IMR-90 (cell line): ENCODE results near the gene GAS7. TPM values are rescaled to one million over a fixed set of nuclear protein-coding genes. Genes with fewer than 3 reads are reported as not detected.

ENCODE experiments used
- ATAC-seq: fragments of 200-7000 bp; cut with Tn5 transposase; 2 replicates; pipeline ENCODE4 v1.9.1; 2020; ENCODE audit warnings: low read depth, mild to moderate bottlenecking, moderate library complexity
- BruUV-seq: library from RNA; stranded (reverse); fragments of 400-500 nt; replicated peaks from 2 replicates; lab custom pipeline; 2021; lab: Mats Ljungman, UMichigan
- CTCF ChIA-PET: fragments of 300-600 bp; formaldehyde crosslinking; extraction: SDS; loops from one replicate; lab custom pipeline; 2021; ENCODE audit warnings: antibody characterized with exemption; lab: Yijun Ruan, JAX
- POLR2A ChIA-PET: fragments of 300-600 bp; sonication (Branson Sonifier 250); formaldehyde crosslinking; loops from one replicate; lab custom pipeline; 2022; ENCODE audit warnings: antibody characterized with exemption; ENCODE audit not compliant: unreplicated experiment; lab: Charles Lee
- DNase-seq: peaks from one replicate; pipeline ENCODE4 v3.0.0; 2013
- H2AFZ ChIP-seq: replicated peaks from 2 replicates; pipeline ENCODE3; 2013; ENCODE audit warnings: low read length, mild to moderate bottlenecking; ENCODE audit not compliant: poor library complexity
- H2AK5ac ChIP-seq: 2 replicates; pipeline ENCODE4 v1.6.1; 2013; ENCODE audit warnings: low read depth, low read length, inconsistent platforms
- H2AK9ac ChIP-seq: replicated peaks from 2 replicates; pipeline ENCODE3; 2013; ENCODE audit warnings: mild to moderate bottlenecking, low read depth, low read length, moderate library complexity; ENCODE audit not compliant: poor library complexity
- H2BK120ac ChIP-seq: 2 replicates; pipeline ENCODE4 v1.6.1; 2013; ENCODE audit warnings: low read depth, low read length, inconsistent platforms
- H2BK15ac ChIP-seq: 3 replicates; pipeline ENCODE4 v1.6.1; 2013; ENCODE audit warnings: low read depth, low read length, inconsistent platforms
- H2BK20ac ChIP-seq: 2 replicates; pipeline ENCODE4 v1.6.1; 2013; ENCODE audit warnings: low read depth, mild to moderate bottlenecking, inconsistent platforms, low read length, moderate library complexity
- H2BK5ac ChIP-seq: 2 replicates; pipeline ENCODE4 v1.6.1; 2013; ENCODE audit warnings: mild to moderate bottlenecking, low read depth, low read length, inconsistent platforms; ENCODE audit not compliant: poor library complexity, severe bottlenecking
- H3K14ac ChIP-seq: replicated peaks from 2 replicates; pipeline ENCODE4 v1.6.1; 2013; ENCODE audit warnings: low read depth, low read length, inconsistent platforms
- H3K18ac ChIP-seq: 2 replicates; pipeline ENCODE4 v1.6.1; 2013; ENCODE audit warnings: low read depth, low read length, control low read depth
- H3K23ac ChIP-seq: 2 replicates; pipeline ENCODE4 v1.6.1; 2013; ENCODE audit warnings: low read depth, low read length, inconsistent platforms
- H3K27ac ChIP-seq: 2 replicates; pipeline ENCODE4 v1.5.1; 2013; ENCODE audit warnings: mild to moderate bottlenecking, control low read depth, low read length; ENCODE audit not compliant: insufficient read depth
- H3K27me3 ChIP-seq: 2 replicates; pipeline ENCODE4 v1.6.1; 2013; ENCODE audit warnings: low read length; ENCODE audit not compliant: control insufficient read depth, insufficient read depth
- H3K36me3 ChIP-seq: 2 replicates; pipeline ENCODE4 v1.6.1; 2013; ENCODE audit warnings: low read length, mixed read lengths; ENCODE audit not compliant: control insufficient read depth, insufficient read depth
- H3K4ac ChIP-seq: 2 replicates; pipeline ENCODE4 v1.6.1; 2013; ENCODE audit warnings: low read depth, low read length, inconsistent platforms
- H3K4me1 ChIP-seq: 2 replicates; pipeline ENCODE4 v1.6.1; 2013; ENCODE audit warnings: low read length, mixed read lengths; ENCODE audit not compliant: control insufficient read depth, insufficient read depth
- H3K4me2 ChIP-seq: 2 replicates; pipeline ENCODE4 v1.6.1; 2013; ENCODE audit warnings: low read depth, mild to moderate bottlenecking, control low read depth, low read length, moderate library complexity
- H3K4me3 ChIP-seq: 2 replicates; pipeline ENCODE4 v1.5.1; 2013; ENCODE audit warnings: low read depth, mild to moderate bottlenecking, control low read depth, low read length, moderate library complexity; ENCODE audit not compliant: insufficient read depth
- H3K56ac ChIP-seq: 2 replicates; pipeline ENCODE4 v1.6.1; 2013; ENCODE audit warnings: low read length, inconsistent platforms; ENCODE audit not compliant: insufficient read depth; ENCODE audit errors: extremely low read depth
- H3K79me1 ChIP-seq, 2 experiments: 2 replicates each; pipeline ENCODE4 v1.6.1; 2013; ENCODE audit warnings: low read length in 2 of 2, inconsistent platforms in 1 of 2, low read depth in 1 of 2
- H3K9ac ChIP-seq: 2 replicates; pipeline ENCODE4 v1.6.1; 2013; ENCODE audit warnings: low read depth, low read length, control low read depth
- H3K9me1 ChIP-seq: 2 replicates; pipeline ENCODE4 v1.6.1; 2013; ENCODE audit warnings: low read length, inconsistent platforms; ENCODE audit not compliant: insufficient read depth
- H3K9me3 ChIP-seq: 2 replicates; pipeline ENCODE4 v1.6.1; 2013; ENCODE audit warnings: low read length; ENCODE audit not compliant: control insufficient read depth, insufficient read depth
- H4K20me1 ChIP-seq: 2 replicates; pipeline ENCODE4 v1.6.1; 2013; ENCODE audit warnings: low read length, inconsistent platforms; ENCODE audit not compliant: insufficient read depth
- H4K5ac ChIP-seq: 2 replicates; pipeline ENCODE4 v1.6.1; 2013; ENCODE audit warnings: mild to moderate bottlenecking, low read depth, low read length, control low read depth
- H4K8ac ChIP-seq, 2 experiments: 2 replicates each; pipeline ENCODE4 v1.6.1; 2013; ENCODE audit warnings: low read depth in 2 of 2, low read length in 2 of 2, control low read depth in 1 of 2, inconsistent platforms in 1 of 2
- H4K91ac ChIP-seq: 2 replicates; pipeline ENCODE4 v1.6.1; 2013; ENCODE audit warnings: low read depth, low read length, inconsistent platforms; ENCODE audit not compliant: insufficient read depth
- MAFK ChIP-seq: IDR thresholded peaks from 2 replicates; pipeline ENCODE4 v1.6.1; 2012; ENCODE audit warnings: low read depth, low read length, improper control_type of control experiment
- WGBS, 2 experiments: methylation state at CpG; one replicate each; pipeline versions ENCODE4 v1.1.5 to v1.1.7; 2013; ENCODE audit warnings: missing lambda C conversion rate in 2 of 2; ENCODE audit not compliant: insufficient read length in 1 of 2; ENCODE audit errors: extremely low coverage in 2 of 2; 5-methylcytosine and 5-hydroxymethylcytosine counted together
- dilution Hi-C: fragments of 300-500 bp; cut with HindIII; formaldehyde crosslinking; loops from one replicate; pipeline ENCODE4 v1.14.3; 2018; ENCODE audit warnings: low sequenced_read_pairs; ENCODE audit not compliant: unreplicated experiment
- in situ Hi-C: fragments of 300-500 bp; cut with MboI; formaldehyde crosslinking; loops from 3 replicates; pipeline ENCODE4 v1.14.3; 2019; ENCODE audit warnings: low sequenced_read_pairs, inconsistent platforms, mixed read lengths
- intact Hi-C: fragments of 100-400 bp; cut with micrococcal nuclease; formaldehyde crosslinking; loops from 2 replicates; pipeline ENCODE4 v1.10.0; 2022
- polyA plus RNA-seq, 3 experiments: library from polyadenylated mRNA; depleted of rRNA; stranded (reverse); fragments of >200 nt; gene quantifications; 2 replicates each; pipeline ENCODE4 v1.2.3, GENCODE V29; 2012; ENCODE audit warnings: low replicate concordance in 1 of 3
- total RNA-seq: library from RNA; depleted of rRNA; stranded (reverse); fragments of >200 nt; gene quantifications from 2 replicates; pipeline ENCODE4 v1.2.3, GENCODE V29; 2012
- TF ChIP-seq, protein P1 (sequence below): conservative IDR thresholded peaks from 2 replicates; pipeline ENCODE4 v1.5.1; 2012; ENCODE audit warnings: mild to moderate bottlenecking, low read depth, low read length, improper control_type of control experiment

Gene GAS7
- total and polyA plus RNA-seq, 2 of the 4 experiments (the other 2 are of a cell fraction) = 4.6 to 5.0 TPM

DNA sequence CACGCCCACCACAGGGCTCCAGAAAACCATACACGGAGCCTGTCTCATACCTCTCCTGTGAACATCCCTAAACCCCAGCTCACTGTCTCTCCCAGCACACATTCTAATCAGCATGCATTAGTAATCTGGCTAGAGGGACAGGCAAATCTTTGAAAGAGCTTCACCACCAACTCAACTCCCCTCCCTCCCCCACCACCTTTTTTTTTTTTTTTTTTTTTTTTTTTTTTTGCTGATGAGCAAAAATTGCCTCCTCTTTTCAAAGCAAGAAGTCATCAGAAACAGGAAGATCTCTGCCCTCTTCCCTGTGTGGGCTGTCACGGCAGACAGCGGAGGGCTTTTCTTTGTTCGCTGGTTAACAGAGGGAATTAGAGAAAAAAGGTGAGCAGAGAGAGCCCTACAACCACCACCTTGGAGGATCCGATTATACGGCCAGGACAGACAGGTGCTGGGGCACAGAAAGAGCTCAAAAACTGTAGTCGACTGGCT, 19.9 kb downstream of the GAS7 start:
- Histone ChIP-seq H2AK9ac (peak overlapping the region; percentile 60), H2BK120ac (peak overlapping the region; percentile 60; the same call in 1 of the 2 replicates), H3K4ac (peak overlapping the region; percentile 76), H3K4me1 (peaks cover 19% of the 10 kb centered on the region), H2AK5ac (peak overlapping the region; percentile 8; the same call in 1 of the 2 replicates), H2BK15ac (peak overlapping the region; percentile 49; the same call in 1 of the 3 replicates), H2BK20ac (0 out of 2 replicates have a peak overlapping the region, but pooled peaks have one; percentile 14), H3K14ac (peak overlapping the region; percentile 19; the same call in 1 of the 2 replicates), H4K8ac (peak overlapping the region; percentile 8 to 29; a peak in 1 of 4 replicates), H3K27me3 (no peaks in the 10 kb centered on the region), H3K9ac (no peak overlapping the region), H3K9me1 (peaks cover 18% of the 10 kb centered on the region), H3K79me1 (peaks cover 5 to 12% of the 10 kb centered on the region in 2 experiments; a peak in 3 of 4 replicates), H4K91ac (peak overlapping the region; percentile 50), H3K56ac (no peak overlapping the region), H2BK5ac (no peak overlapping the region), H4K5ac (no peak overlapping the region), H3K36me3 (no peaks in the 10 kb centered on the region), H3K9me3 (no peaks in the 10 kb centered on the region), H3K23ac (no peak overlapping the region), H2AFZ (no peak overlapping the region), H3K27ac (no peak overlapping the region), H3K4me3 (no peak overlapping the region), H3K18ac (peak overlapping the region; percentile 63), H4K20me1 (no peaks in the 10 kb centered on the region), H3K4me2 (no peak overlapping the region)
- CTCF ChIA-PET = interaction anchor here (0.7 kb wide), 1 partner anchor 137 kb away, joined by 3 read pairs; no protein-coding TSS in a partner anchor
- DNase-seq (peak; percentile 38), ATAC-seq (peak; percentile 38)
- dilution Hi-C loops (no loop called here), in situ Hi-C loops (no loop called here), intact Hi-C loops (no loop called here)
- no TSS peak for BruUV-seq
- POLR2A ChIA-PET = no interaction called here
- 67% methylated on average over 2 of the region's 8 CpGs; no CpG with 5 or more reads in 1 of the 2 experiments for WGBS, 2 experiments
- TF ChIP-seq MAFK = 0 out of 2 replicates have a peak, but pooled peaks have one; percentile 42
- TF ChIP-seq, protein P1, sequence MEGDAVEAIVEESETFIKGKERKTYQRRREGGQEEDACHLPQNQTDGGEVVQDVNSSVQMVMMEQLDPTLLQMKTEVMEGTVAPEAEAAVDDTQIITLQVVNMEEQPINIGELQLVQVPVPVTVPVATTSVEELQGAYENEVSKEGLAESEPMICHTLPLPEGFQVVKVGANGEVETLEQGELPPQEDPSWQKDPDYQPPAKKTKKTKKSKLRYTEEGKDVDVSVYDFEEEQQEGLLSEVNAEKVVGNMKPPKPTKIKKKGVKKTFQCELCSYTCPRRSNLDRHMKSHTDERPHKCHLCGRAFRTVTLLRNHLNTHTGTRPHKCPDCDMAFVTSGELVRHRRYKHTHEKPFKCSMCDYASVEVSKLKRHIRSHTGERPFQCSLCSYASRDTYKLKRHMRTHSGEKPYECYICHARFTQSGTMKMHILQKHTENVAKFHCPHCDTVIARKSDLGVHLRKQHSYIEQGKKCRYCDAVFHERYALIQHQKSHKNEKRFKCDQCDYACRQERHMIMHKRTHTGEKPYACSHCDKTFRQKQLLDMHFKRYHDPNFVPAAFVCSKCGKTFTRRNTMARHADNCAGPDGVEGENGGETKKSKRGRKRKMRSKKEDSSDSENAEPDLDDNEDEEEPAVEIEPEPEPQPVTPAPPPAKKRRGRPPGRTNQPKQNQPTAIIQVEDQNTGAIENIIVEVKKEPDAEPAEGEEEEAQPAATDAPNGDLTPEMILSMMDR = no peak
